Heart right ventricle (tissue), 16 donors: ENCODE measurements around the gene AXIN1. TPM values are rescaled to one million over a fixed set of nuclear protein-coding genes. Genes with fewer than 3 reads are reported as not detected.

Source experiments
- ATAC-seq, 8 donors: fragments of 200-7000 bp; cut with Tn5 transposase; one replicate each; pipeline ENCODE4 v1.9.1; 2020; ENCODE audit warnings: mild to moderate bottlenecking in 8 of 8, moderate library complexity in 8 of 8, moderate number of reproducible peaks in 1 of 8
- DNase-seq, 2 donors: peaks; one replicate each; pipeline ENCODE4 v3.0.0-alpha.2; 2020
- H3K27ac ChIP-seq, 10 donors: fragments of 200-600 bp; sonication (generic) in 2 of 10; one replicate each; pipeline versions ENCODE4 v1.5.0 to v1.8.0; 2020 to 2022; ENCODE audit warnings: mild to moderate bottlenecking in 3 of 10
- H3K27me3 ChIP-seq, 7 donors: fragments of 200-600 bp; one replicate each; pipeline ENCODE4 v1.8.0; 2021 to 2022; ENCODE audit warnings: mild to moderate bottlenecking in 2 of 7
- H3K36me3 ChIP-seq, 9 donors: fragments of 200-600 bp; sonication (generic) in 1 of 9; one replicate each; pipeline versions ENCODE4 v1.5.0 to v1.8.0; 2020 to 2022; ENCODE audit warnings: mild to moderate bottlenecking in 2 of 9
- H3K4me1 ChIP-seq, 9 donors: fragments of 200-600 bp; sonication (generic) in 1 of 9; one replicate each; pipeline versions ENCODE4 v1.5.0 to v1.8.0; 2020 to 2022; ENCODE audit warnings: mild to moderate bottlenecking in 4 of 9
- H3K4me3 ChIP-seq, 10 donors: fragments of 200-600 bp; sonication (generic) in 2 of 10; one replicate each; pipeline versions ENCODE4 v1.5.0 to v1.8.0; 2020 to 2022; ENCODE audit warnings: mild to moderate bottlenecking in 7 of 10, moderate library complexity in 2 of 10
- H3K9me3 ChIP-seq, 11 donors: fragments of 200-600 bp in 10 of 11; sonication (generic) in 2 of 11; one replicate each; pipeline versions ENCODE4 v1.5.0 to v1.8.0; 2013 to 2022; ENCODE audit warnings: mild to moderate bottlenecking in 2 of 11, control low read depth in 1 of 11, moderate library complexity in 1 of 11
- WGBS, 2 donors: extraction: QIAGEN DNeasy Blood & Tissue Kit; methylation state at CpG; one replicate each; pipeline ENCODE4 v1.1.7; 2013; ENCODE audit warnings: inconsistent platforms in 1 of 2; 5-methylcytosine and 5-hydroxymethylcytosine counted together
- intact Hi-C, 10 donors: fragments of 100-400 bp; cut with DNase I; formaldehyde crosslinking; loops; one replicate each; pipeline versions ENCODE4 v1.11.1 to v1.14.2; 2022
- polyA plus RNA-seq, 2 donors: library from polyadenylated mRNA; stranded (reverse); fragments of 200-250 nt; gene quantifications; one replicate each; pipeline ENCODE4 v1.2.3, GENCODE V29; 2013
- total RNA-seq, 10 donors: library from RNA; stranded (reverse); fragmentation: NEBNext Ultra II Directional in 3 of 10; extraction: Animal tissue kit (Norgen Biotek cat#: 25700) in 3 of 10; gene quantifications; one replicate each; pipeline versions ENCODE4 v1.2.1 to v1.2.4, GENCODE V29; 2021 to 2023
- TF ChIP-seq, protein P1 (sequence below), 9 donors: fragments of 200-600 bp; sonication (generic) in 2 of 9; IDR thresholded peaks; one replicate each; pipeline versions ENCODE4 v1.5.0 to v1.8.0; 2021 to 2022; ENCODE audit warnings: antibody characterized with exemption in 9 of 9, mild to moderate bottlenecking in 5 of 9, moderate library complexity in 1 of 9
- donor health status: Arrhythmogenic right ventricular cardiomyopathy.
- donor health status: ischemic (EF 13 %, LVEDD 7.1; RV severe dilation, severe dysfunction).
- donor health status: healthy with polysubstance abuse.
- donor health status: DM: no; HTN: yes; CAD: no.
- donor health status: DM: no; HTN: no; CAD: no.
- donor health status: ischemic (EF 25% LVEDD 6.9; RV normal size, moderate dysfunction).
- donor health status: ischemic (EF 25% LVEDD 5.7; RV mildly dilated, moderate dysfunction).
- donor health status: healthy.
- donor health status: DM: yes; HTN: yes; CAD: no.
- donor health status: Ischemic cardiomyopathy.
- donor health status: ischemic (EF 35%, LVEDD 5.7; RV mildly dilated, moderate dysfunction).
- donor health status: nonischemic (EF 11% LVEDD 7.7; RV severe dilation, severe dysfunction).
- donor health status: DM: yes; HTN: yes; CAD: no.
- donor health status: PGD.
- donor health status: ischemic (EF 29% LVEDD 5.4; RV normal size, mild dysfunction).
- donor health status: nonischemic (EF 23%, LVEDD 6.1; RV moderate dilation, normal function).

Gene AXIN1
- total and polyA plus RNA-seq, 12 donors = 7.7 to 16.1 (median 9.5) TPM

DNA sequence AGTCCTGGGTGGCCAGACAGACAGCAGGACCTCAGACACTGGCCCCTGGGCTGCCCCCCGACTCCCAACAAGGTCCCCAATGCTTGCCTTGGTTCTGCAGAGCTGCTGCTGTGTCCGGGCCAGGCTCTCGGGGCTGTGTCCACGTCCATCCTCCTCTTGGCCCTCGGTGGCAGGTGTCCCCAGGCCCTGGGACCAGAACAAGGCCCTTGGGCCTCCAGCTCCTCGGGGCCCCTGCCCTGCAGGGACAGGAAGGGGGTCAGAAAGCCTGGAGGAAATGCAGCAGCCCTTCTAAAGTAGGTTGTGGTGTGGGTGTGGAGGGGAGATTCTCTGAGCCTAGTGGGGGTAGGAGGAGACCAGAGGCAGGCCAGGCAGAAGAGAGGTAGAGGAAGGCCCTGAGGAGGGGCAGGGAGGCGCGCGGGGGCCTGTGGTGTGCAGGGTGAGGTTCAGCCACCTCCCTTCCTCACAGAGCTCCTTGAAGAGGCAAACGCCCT, 2.5 kb upstream of the AXIN1 start:
- TF ChIP-seq, protein P1, sequence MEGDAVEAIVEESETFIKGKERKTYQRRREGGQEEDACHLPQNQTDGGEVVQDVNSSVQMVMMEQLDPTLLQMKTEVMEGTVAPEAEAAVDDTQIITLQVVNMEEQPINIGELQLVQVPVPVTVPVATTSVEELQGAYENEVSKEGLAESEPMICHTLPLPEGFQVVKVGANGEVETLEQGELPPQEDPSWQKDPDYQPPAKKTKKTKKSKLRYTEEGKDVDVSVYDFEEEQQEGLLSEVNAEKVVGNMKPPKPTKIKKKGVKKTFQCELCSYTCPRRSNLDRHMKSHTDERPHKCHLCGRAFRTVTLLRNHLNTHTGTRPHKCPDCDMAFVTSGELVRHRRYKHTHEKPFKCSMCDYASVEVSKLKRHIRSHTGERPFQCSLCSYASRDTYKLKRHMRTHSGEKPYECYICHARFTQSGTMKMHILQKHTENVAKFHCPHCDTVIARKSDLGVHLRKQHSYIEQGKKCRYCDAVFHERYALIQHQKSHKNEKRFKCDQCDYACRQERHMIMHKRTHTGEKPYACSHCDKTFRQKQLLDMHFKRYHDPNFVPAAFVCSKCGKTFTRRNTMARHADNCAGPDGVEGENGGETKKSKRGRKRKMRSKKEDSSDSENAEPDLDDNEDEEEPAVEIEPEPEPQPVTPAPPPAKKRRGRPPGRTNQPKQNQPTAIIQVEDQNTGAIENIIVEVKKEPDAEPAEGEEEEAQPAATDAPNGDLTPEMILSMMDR (IDR thresholded peaks at IDR 0.05) = no peak
- ATAC-seq = no peak
- Histone ChIP-seq H3K27me3 (no peaks in the 10 kb centered on the region), H3K36me3 (peaks cover 0 to 9% (median 0%) of the 10 kb centered on the region in 9 donors), H3K4me1 (peaks cover 5 to 21% (median 15%) of the 10 kb centered on the region in 9 donors), H3K9me3 (no peaks in the 10 kb centered on the region), H3K4me3 (no peak overlapping the region), H3K27ac (peak overlapping the region in 1 of 10 donors; percentile 40)
- WGBS, 2 donors = 89 to 90% methylated on average over 10 of the region's 10 CpGs
- intact Hi-C loops = loop anchor here in 6 of 10 donors (5.0 to 10.0 kb wide), 5 partner anchors 113 to 130 kb away; partner anchors contain the start of genes LUC7L (in 3 of the 6) and FAM234A (in 1 of the 6)
- no peak for DNase-seq

DNA sequence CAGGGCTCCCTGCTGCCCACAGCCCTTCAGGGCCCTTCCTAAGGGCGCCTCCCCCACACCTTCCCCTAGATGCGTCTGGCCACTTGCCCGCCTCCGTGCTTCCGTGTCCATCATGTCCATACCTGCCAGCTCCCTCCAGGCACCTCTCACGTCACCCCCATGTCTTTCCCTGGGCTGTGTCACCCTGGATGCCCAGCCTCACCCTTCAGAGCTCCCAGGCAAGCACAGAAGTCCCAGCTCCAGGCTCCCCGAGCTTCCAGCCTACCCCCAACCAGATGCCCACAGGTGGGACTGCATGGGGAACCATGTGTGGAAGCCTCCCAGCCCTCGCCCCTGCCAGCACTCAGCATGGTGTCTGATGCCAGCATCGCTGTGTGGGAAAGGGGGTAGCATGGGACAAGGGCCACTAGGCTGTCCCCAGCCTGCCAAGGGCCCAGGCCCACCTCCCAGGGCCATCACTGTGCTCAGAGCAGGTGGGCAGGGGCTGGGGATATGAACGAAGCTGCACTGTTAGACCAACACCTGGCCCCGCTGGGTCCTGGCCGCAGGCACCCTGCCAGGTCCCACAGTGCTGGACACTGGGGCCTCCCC, 1.9 kb upstream of the AXIN1 start:
- H3K27me3 ChIP-seq = no peaks in the 10 kb centered on the region
- no peak overlapping the region for H3K4me3 ChIP-seq
- 93% methylated on average over 12 of the region's 12 CpGs for WGBS, 2 donors
- no peaks in the 10 kb centered on the region for H3K9me3 ChIP-seq
- intact Hi-C loops = loop anchor here in 6 of 10 donors (5.0 to 10.0 kb wide), 5 partner anchors 112 to 130 kb away; partner anchors contain the start of genes LUC7L (in 3 of the 6) and FAM234A (in 1 of the 6)
- ATAC-seq = no peak
- peaks cover 0 to 14% (median 0%) of the 10 kb centered on the region in 9 donors for H3K36me3 ChIP-seq
- peak in 1 of 2 donors; percentile 20 for DNase-seq
- peak overlapping the region in 1 of 10 donors; percentile 40 for H3K27ac ChIP-seq
- H3K4me1 ChIP-seq = peaks cover 5 to 22% (median 15%) of the 10 kb centered on the region in 9 donors
- TF ChIP-seq, protein P1 (IDR thresholded peaks at IDR 0.05) = no peak

DNA sequence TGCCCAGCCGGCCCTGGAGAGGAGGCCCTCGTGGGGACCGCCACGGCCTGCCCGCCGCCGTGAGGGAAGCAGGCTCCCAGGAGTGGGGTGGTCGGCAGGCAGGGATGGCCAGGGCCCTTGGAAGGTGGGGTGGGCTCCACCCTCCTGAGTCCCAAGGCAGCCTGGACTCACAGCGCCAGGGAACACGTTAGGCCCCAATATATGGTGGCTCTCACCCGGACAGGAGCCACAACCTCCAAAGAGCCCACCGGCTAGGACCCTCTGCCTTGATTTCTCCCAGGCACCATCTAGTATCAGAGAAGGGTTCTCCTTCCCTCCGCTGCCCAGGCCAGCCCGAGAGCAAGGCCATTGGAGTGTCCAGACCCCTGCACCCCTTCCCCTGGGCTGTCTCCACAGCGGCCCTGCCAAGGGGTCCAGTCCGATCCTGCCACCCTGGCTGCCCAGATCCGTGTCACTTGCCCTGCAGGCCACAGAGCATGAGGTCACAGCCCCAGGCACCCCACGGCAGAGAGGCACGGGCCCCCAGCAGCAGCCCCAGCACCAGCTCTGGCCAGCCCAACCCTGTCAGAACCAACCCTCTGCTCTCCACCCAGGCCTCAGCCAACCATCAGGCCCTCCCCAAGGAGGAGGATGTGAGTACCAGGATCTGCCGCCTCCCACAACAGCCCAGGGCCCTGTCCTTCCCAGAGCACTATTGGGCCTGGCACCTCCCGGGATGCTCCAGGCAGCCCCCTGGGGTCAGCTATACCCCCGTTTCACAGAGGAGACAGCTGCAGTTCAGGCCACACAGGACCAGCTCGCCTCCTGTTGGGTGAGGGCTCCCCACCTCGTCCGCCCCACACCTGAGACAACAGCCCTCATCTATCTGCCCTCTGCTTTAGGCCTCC, 1.1 kb upstream of the AXIN1 start:
- Histone ChIP-seq H3K27ac (peak overlapping the region in 9 of 10 donors; percentile 21 to 71 (median 55)), H3K4me3 (peak overlapping the region in 9 of 10 donors; percentile 17 to 74 (median 49)), H3K36me3 (peaks cover 0 to 14% (median 0%) of the 10 kb centered on the region in 9 donors), H3K27me3 (no peaks in the 10 kb centered on the region), H3K9me3 (no peaks in the 10 kb centered on the region), H3K4me1 (peaks cover 5 to 27% (median 15%) of the 10 kb centered on the region in 9 donors)
- intact Hi-C loops = loop anchor here in 7 of 10 donors (2.0 to 10.0 kb wide), 6 partner anchors 111 to 129 kb away; partner anchors contain the start of genes LUC7L (in 3 of the 7) and FAM234A (in 2 of the 7)
- WGBS, 2 donors = 65 to 70% methylated on average over 24 to 25 of the region's 25 CpGs
- TF ChIP-seq, protein P1 (IDR thresholded peaks at IDR 0.05) = no peak
- ATAC-seq = peak in 5 of 8 donors; percentile 1 to 23 (median 4)
- peak in 1 of 2 donors; percentile 28 for DNase-seq
